GM19452 (cell line): ENCODE results near the gene POLG2.
"Not testable (repeated sequence)": the region's sequence is repeated elsewhere in the genome, so short reads cannot be mapped to it uniquely, and the experiment has no call there.

Experiments used
- ATAC-seq: cut with Tn5 transposase; IDR thresholded peaks from one replicate; pipeline ENCODE4 v1.9.1; 2021; ENCODE audit not compliant: unreplicated experiment

The POLG2 gene

DNA sequence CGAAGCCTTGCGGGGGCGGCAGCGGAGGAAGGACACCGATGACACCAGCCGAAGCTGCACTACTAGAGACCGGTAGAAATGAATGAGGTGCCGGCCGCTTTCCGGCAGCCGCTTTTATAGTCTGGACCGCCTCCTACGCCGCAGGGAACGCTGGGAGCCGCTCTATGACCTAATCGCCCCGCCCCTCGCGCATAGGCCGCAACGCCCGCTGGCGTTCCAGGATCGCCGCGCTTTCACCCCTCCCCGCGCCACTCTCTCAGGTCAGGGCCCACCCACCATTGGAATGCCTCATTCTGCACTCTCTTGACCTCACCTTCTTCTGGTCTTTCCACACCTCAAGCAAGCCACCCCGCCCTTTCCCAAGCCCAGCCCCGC is 9.3 kb upstream of the POLG2 start, which contains the start of gene DDX5:
TSS of gene DDX5 (minus strand) at position 89 of the 375 bp plus-strand sequence. CDS start 170 bp downstream, outside the sequence.
- peak; percentile 53 for ATAC-seq

DNA sequence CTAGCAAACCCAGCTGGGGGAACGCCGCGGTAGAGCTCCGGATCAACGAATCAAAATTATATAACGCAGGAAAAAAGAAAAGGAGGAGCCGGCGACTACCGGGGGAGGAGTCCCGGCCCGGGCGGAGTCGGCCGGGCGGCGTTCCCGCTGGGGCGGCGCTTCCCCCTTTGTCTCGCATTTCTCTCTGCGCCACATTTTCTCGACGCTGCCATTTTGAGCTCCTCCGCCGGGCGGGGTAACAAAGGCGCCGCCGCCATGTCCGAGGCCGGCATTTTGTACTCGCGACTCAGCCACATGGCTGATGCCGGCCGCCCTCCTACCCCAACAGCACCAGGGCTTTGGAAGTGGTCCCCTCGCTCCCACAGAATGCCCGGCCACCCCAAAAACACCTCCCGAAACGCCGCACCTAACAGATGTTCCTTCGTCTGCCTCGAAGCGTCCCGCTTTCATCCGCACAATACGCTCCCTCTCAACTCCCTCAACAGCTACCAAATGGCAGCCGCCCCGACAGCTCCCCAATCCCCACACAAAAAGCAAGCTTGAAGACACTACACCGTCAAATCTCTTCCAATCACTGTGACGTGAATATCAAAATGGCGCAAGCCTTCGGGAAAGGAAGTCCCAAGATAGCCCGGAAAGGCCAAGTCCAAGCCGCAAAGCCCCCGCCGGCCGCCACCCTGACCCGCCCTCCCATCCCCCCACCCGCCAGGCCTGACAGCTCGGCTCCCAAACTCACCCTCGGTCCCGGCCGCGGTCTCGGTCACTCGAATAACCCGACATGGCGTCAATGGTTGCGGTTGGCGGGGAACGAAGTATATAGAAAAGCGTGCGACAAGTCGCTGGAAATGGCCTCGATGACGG is 8.7 kb upstream of the POLG2 start:
- peak; percentile 0 for ATAC-seq

DNA sequence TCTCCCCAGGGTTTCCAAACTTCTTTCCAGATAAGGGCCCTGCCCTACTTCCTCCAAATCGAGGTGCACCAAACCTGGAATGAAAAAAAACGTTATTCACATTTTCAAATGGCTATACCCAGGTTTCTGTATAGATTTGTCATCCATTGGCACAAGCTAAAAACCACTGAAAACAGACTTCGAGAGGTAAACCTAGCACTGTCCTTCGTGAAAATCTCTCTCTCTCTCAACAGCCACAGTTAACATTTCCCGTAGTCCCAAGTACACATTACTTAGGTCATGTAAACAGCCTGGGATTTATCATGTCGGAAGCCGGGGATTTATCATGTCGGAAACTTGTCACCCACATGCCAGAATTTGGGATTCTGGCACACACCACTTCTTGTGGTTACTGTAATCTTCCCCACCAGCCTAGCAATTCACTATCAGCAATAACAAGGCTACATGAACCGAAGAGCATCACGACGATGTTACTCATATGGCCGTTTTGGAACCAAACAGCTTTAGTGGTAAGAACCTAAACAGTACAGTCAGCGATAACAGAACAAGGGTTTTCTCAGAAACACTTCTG is 8.0 kb upstream of the POLG2 start:
- no peak for ATAC-seq

DNA sequence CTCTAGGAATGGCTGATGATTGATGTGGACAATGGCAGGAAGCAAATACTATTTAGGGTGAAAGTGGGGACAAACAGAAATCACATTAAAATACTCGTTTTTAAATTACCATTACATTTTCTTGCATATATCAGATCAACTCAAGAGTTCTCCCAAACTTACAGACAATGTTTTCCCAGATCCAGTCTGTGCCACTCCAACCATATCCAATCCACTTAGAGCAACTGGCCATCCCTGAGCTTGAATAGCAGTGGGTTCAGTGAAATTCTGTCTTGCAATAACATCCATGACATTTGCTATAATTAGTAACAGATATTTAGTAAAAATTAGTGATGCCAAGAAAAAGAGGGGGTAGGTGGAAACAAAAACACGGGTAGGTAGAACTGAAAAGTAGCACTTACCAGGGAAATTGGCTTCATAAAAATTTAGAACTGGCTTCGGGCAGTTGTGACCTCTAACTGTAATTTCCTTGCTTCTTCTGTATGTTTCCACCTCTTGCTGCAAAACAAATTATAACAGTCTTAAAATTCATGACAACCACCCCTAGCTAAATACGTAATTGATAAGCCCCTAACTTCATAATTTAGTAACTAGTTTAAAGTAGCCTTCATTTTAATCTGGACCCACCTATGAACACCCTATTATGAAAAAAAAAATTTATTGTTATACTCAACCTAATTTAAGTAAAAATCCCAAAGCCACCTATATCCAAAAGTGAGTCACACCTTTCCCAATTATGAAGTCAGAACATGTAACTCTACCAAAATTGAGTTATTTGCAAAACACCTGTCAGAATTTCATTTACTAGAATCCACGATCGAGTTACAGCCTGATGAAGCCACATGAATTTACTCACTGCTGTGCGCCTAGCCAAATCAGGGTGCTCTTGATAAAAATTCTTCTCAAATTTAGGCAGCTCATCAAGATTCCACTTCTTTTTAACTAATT is 7.2 kb upstream of the POLG2 start:
- ATAC-seq = no peak

DNA sequence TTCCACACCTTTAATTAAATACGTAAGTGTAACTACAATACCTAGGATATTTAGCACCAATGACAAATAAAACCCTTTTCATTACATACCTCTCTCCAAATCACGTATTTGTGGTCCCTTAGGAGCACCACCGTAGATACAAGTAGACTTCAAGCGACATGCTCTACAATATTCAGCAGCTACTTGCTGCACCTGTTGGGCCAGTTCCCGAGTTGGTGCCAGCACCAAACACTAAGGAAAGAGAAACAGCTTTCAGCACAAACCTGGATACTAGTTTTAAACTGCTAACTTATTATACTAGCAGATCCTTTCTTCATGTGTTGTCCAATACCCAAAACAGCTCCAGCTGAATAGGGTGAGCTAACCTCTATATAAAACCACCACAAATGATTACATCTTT is 6.5 kb upstream of the POLG2 start:
- no peak for ATAC-seq

DNA sequence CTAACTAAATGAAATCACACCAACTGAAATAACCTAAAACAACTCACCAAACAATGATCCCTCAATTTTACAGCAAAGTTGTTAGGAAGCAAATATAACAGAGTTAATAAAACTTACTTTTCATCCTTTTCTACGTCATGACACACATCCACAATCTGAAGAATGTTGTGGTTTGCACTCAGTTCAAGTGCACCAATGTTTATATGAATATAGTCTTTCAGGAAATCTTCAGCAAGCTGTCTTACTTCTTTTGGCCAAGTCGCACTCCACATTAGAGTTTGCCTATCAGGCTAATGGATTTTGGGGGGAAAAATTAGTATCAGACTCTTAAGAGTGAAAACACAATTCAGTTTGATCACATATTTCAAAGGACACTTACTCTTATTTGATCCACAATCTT is 6.0 kb upstream of the POLG2 start:
- no peak for ATAC-seq

DNA sequence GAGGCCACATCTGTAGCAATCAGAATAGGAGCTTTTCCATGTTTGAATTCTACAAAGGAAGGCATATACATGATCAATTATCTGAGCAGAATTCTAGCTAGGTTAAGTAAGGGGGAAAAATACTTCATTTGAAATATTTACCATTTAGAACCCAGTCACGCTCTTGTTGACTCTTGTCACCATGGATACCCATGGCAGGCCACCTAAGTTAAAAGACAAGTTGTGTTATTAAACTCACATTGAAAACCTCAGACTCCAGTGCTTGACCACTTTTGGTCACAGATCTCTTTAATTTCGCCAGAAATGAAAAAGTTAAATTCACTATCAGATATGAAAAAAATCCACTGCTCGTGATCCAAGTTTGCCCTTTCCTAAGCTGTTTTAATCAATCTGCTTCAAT is 5.2 kb upstream of the POLG2 start:
- ATAC-seq = no peak

DNA sequence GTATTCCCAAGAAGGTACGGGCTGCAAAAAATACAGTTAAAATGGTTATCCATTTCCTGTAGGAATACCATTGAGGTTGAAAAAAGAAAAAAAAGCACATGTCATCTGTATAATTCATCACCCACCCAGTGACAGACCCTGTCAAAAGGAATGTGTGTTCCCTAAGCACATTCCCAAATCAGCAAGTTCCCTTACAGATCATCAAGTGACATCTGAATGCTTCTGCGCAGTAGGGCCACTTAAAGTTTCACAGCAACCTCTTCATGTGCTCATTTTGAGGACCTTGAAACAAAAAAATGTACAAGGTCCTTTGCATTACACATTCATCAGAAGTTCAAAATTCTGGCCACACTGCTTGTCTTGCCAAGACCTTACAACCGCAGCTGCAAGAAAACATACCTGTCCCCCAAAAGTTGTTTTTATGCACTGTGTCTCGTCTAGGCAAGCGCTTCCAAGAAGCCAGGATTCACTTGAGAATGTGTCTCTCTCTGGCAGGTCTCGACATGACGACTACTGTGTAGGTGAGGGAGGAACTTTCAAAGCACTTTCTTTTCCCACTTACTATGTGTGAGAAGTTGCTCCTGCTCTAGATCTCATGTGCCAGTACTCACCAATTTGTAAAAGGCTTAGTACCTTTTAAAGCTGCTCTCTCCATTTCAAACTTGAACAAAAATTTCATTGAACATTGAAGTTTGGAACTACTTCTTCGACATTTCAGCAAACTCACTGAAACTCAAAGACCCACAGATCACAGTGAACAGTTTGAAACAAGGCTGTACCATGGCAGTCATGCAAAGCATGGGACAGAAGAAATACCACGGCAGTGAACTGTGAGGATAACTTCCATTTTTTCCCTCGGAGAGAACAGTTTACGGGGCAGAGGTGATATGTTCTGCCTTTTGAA is 4.3 kb upstream of the POLG2 start:
- no peak for ATAC-seq

DNA sequence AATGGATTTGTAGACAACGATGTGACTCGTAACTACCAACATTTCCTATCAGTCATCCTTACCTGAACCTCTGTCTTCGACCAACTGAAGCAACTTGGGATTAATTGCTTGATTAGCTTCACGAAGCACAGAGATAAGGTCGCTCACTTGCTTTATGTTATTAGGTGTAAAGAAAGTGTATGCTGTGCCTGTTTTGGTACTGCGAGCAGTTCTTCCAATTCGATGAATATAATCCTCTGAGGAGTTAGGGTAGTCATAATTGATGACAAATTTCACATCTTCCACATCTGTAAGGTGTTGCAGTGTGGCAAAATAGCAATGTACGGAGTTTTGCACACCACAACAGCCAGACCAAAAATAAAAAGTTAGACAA is 3.6 kb upstream of the POLG2 start:
- no peak for ATAC-seq

DNA sequence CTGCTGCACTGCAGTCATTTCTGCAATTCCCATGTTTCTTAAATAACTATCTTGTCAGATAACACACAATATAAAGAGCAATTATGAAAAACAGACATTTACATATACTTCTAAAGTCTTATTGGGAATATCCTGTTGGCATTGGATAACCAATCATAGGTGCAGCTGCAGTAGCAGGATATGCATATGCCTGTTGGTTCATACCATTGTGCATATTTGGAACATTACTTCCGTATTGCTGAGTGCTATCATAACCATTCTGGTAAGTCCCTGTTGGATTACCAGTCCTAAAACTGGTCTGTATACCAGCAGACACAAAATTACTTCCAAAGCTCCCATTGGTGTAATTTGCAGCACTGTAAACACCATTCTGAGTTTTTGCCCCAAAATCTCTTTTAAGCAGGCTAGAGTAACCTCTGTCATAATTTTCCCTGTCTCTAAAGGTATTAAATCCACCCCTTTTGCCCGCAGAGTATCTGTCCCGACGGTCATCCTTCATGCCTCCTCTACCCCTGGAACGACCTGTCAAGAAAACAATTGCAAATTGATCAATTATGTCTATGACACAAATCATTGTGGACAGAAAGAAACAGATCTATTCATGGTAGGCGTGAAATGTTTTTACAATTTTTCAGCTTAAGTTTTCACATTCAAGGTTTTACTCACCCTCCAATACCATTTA is 3.1 kb upstream of the POLG2 start:
- ATAC-seq = no peak

DNA sequence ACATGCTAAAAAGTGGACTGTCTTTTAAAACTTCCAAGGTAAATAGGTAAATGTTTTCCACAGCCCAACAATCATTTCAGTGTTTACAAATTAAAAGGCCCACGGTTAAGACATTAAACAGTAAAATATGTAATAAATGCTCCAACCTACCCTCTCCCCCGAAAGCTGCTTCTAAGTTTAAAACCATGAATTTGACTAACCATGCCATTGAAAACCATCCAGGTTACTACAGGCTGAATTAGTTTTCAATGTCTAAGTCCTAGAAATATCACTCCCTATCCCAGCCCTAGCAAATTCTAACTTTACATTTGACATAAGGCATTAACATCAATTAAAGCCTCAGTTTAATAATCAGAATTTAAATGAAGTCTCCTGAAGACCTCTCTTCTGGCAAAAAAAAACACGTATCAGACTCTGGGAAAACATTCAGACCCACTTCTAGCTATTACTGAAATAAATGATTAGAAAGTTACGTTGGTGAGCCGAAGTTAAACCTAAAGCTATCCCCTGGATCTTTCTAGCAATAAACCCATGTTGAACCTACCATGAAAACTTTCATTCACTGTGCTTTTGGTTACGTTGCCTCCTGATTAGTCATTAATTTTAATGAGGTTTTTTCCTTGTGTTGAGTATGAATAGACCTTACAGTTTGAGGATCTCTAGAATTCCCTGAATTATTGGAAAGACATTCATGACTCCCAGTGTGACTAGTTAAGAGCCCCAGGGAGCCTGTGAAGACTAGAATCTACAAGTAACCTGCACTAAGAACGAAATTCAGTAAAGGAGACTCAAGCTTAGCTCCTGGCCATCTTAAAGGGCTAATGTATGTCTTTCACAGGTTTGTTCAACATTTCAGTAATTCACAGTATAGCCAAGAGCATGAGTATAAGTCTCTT is 1.7 kb upstream of the POLG2 start:
- ATAC-seq = no peak

DNA sequence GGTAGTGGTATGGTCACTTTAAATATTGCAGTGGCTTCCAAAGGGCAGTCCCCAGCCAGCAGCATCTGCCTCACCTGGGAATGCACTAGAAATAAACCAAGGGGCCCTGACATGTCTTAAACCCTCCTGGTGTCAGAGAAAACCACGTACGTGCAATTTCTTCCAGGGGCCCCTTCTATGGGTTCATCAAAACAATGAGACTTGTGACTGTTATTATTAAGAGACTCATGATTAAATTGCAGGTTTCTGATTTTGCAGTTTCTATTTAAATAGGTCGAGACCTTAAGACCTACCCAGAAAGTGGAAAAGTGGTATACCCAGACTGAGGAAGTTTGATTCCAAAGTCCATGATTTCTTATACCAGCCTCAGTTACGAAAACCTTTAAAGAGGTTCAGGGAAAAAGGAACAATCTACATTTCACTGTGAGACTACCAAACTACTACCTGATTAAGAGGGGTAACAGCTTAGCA is 746 bp upstream of the POLG2 start:
- no peak for ATAC-seq

DNA sequence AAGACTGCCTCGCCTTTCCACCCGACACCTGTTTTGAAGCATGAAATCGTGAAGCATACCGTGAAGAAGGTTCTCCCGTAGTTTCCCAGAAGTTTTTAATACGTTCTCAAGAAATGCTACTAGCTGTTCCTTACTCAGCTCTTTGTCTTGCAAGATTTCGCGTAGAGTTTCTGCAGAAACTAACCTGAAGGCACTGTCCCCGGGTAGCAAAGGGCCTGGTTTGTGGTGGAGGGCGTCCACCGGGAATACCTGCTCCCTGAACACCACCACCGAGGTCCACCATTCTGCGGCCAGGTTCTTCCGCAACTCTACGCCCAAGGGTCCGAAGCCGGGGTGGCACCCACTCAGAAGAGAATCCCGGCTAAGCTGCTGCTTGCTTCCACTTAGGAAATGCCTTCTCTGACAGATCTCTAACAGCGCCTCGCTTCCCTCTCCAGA is 487 bp downstream of the POLG2 start:
- ATAC-seq = no peak

DNA sequence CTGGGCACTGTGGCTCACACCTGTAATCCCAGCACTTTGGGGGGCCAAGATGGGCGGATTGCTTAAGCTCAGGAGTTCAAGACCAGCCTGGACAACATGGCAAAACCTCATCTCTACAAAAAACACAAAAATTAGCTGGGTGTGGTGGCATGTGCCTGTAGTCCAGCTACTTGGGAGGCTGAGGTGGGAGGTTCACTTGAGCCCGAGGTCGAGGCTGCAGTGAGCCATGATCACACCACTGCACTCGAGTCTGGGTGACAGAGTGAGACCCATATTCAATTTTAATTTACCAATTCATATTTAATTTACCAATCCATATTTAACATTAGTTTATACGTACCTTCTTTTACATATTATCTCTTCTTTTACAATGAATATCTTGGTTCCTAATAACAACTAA is 1.6 kb downstream of the POLG2 start:
- ATAC-seq = not testable (repeated sequence)

DNA sequence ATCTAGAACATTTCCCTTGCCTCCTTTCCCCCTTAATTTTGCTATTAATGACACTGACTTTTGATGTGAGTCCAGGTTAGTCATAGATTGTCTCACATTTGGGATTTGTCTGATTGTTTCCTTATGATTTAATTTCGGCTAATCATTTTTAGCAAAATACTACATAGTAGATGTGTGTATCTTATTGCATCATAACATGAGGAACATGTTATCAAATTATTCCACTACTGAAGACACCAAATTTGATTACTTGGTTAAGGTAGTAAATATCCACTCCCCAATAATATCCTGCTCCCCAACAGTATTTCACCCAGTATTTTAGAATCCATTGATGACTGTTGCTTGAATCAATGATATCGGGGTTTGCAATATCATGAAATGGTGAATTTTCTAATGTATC is 2.7 kb downstream of the POLG2 start:
- no peak for ATAC-seq

DNA sequence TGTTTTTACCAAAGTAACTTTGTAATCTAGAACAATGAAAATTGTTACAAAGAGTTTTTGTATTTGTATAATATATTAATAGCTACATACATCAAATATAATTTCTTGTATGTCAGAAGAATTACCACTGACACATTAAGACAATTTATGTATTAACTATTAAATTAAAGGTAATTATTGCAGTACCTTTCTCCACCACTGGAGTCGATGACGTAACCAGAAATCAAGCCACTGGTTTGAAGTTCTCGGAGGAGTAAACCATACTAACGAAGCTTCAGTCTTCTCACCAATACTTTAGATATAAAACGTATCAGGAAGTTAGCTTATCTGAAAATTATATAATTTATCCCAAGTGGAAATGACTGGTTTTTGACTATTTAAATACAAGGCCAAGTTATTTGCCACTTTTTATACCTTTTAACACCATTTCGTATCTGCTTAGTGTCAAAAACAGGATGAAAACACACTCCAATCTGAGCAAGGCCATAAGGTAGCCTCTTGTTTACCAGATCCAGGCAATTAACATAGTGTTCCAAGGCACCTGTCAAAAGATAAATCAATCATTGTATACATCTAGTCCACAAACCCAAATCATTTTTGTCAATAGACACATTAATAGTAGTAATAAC is 4.3 kb downstream of the POLG2 start:
- ATAC-seq = no peak

DNA sequence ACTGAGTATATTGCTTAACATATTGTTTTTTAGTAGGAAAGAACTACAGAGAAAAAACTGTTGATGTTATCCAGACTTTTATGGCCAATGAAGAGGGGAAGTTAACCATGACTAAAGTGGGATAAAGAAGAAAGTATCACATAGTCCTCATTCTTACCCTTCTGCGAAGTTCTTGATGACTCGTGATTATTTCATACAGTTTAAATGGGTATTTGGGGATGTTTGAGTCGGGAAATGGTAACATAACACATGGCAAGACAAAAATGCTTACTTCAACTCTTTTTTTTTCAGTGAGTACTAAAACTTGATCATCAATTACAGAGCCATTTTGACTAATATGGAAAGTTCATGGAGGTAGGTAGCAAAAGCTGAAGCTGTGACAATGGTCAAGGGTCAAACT is 4.9 kb downstream of the POLG2 start:
- ATAC-seq = no peak
